DMS53 treated with DMSO at 0.1 percent for 48 hours (cell line): ENCODE measurements around the gene TAC1.
"Not testable (repeated sequence)": the region's sequence is repeated elsewhere in the genome, so short reads cannot be mapped to it uniquely, and the experiment has no call there.

Experiments used
- DNase-seq: peaks from one replicate; lab custom pipeline; 2025; ENCODE audit not compliant: unreplicated experiment; lab: John Stamatoyannopoulos, UW

Gene TAC1

GRCh38 chr7:97731736-97732564, at the start of gene TAC1:
Gene TAC1, plus strand, starts transcription at chr7:97732086. Its CDS starts 527 bp downstream, at chr7:97732613.
- no peak for DNase-seq

GRCh38 chr7:97685952-97686351, 45.9 kb upstream of the TAC1 start:
- no peak for DNase-seq

GRCh38 chr7:97693586-97693985, 38.3 kb upstream of the TAC1 start:
- DNase-seq = no peak

GRCh38 chr7:97694355-97694754, 37.5 kb upstream of the TAC1 start:
- no peak for DNase-seq

GRCh38 chr7:97697396-97697795, 34.5 kb upstream of the TAC1 start:
- DNase-seq = no peak

GRCh38 chr7:97722386-97722785, 9.5 kb upstream of the TAC1 start:
- no peak for DNase-seq

- peak; percentile 47 for DNase-seq
These were observed 834 bp downstream of the TAC1 start for GRCh38 chr7:97732565-97733275.

- DNase-seq = peak; percentile 47
These were observed 1.6 kb downstream of the TAC1 start for GRCh38 chr7:97733276-97734161.

- DNase-seq = no peak
These were observed 2.4 kb downstream of the TAC1 start for GRCh38 chr7:97734255-97734654.

GRCh38 chr7:97735075-97735474, 3.2 kb downstream of the TAC1 start:
- no peak for DNase-seq

- DNase-seq = no peak
These were observed 16.6 kb downstream of the TAC1 start for GRCh38 chr7:97748482-97748881.

GRCh38 chr7:97751566-97751965, 19.7 kb downstream of the TAC1 start:
- DNase-seq = no peak

- DNase-seq = peak; percentile 44
These were observed 20.3 kb downstream of the TAC1 start for GRCh38 chr7:97752215-97752614.

- no peak for DNase-seq
These were observed 25.9 kb downstream of the TAC1 start for GRCh38 chr7:97757824-97758223.

GRCh38 chr7:97770850-97771249, 39.0 kb downstream of the TAC1 start:
- peak; percentile 46 for DNase-seq

GRCh38 chr7:97771576-97771975, 39.7 kb downstream of the TAC1 start:
- no peak for DNase-seq

- peak; percentile 91 for DNase-seq
These were observed 40.4 kb downstream of the TAC1 start for GRCh38 chr7:97772045-97772901.

GRCh38 chr7:97786398-97786797, 54.5 kb downstream of the TAC1 start:
- DNase-seq = not testable (repeated sequence)
